IMR-90 (cell line): ENCODE measurements around the gene TMEM127.

Source experiments
- ELK1 ChIP-seq: fragments of 150-350 bp; IDR thresholded peaks from 2 replicates; pipeline ENCODE4 v1.6.1; 2016; ENCODE audit warnings: low read depth, mild to moderate bottlenecking, low read length, moderate library complexity, borderline replicate concordance
- MAFK ChIP-seq: IDR thresholded peaks from 2 replicates; pipeline ENCODE4 v1.6.1; 2012; ENCODE audit warnings: low read depth, low read length, improper control_type of control experiment
- MAZ ChIP-seq: IDR thresholded peaks from 2 replicates; pipeline ENCODE4 v1.6.1; 2012; ENCODE audit warnings: low read depth, mild to moderate bottlenecking, low read length, improper control_type of control experiment, moderate library complexity, borderline replicate concordance
- MXI1 ChIP-seq: IDR thresholded peaks from 2 replicates; pipeline ENCODE4 v1.6.1; 2012; ENCODE audit warnings: low read depth, mild to moderate bottlenecking, low read length, moderate library complexity, borderline replicate concordance
- POLR2A ChIP-seq: IDR thresholded peaks from 2 replicates; pipeline ENCODE4 v1.6.1; 2012; ENCODE audit warnings: mild to moderate bottlenecking, low read depth, low read length
- RAD21 ChIP-seq: IDR thresholded peaks from 2 replicates; pipeline ENCODE4 v1.6.1; 2012; ENCODE audit warnings: low read length, improper control_type of control experiment
- RCOR1 ChIP-seq: IDR thresholded peaks from 2 replicates; pipeline ENCODE4 v1.6.1; 2012; ENCODE audit warnings: mild to moderate bottlenecking, low read length, improper control_type of control experiment; ENCODE audit not compliant: insufficient replicate concordance
- RFX5 ChIP-seq: IDR thresholded peaks from 2 replicates; pipeline ENCODE4 v1.8.0; 2012; ENCODE audit warnings: low read depth, mild to moderate bottlenecking, low read length, moderate library complexity
- SMC3 ChIP-seq: fragments of 150-350 bp; IDR thresholded peaks from 2 replicates; pipeline ENCODE4 v1.6.1; 2016; ENCODE audit warnings: low read depth, mild to moderate bottlenecking, antibody characterized with exemption, low read length, moderate library complexity
- USF2 ChIP-seq: fragments of 150-350 bp; IDR thresholded peaks from 2 replicates; pipeline ENCODE4 v1.6.1; 2017; ENCODE audit warnings: mild to moderate bottlenecking, antibody characterized with exemption, low read length, low read depth
- TF ChIP-seq, protein P1 (sequence below): conservative IDR thresholded peaks from 2 replicates; pipeline ENCODE4 v1.5.1; 2012; ENCODE audit warnings: mild to moderate bottlenecking, low read depth, low read length, improper control_type of control experiment

DNA sequence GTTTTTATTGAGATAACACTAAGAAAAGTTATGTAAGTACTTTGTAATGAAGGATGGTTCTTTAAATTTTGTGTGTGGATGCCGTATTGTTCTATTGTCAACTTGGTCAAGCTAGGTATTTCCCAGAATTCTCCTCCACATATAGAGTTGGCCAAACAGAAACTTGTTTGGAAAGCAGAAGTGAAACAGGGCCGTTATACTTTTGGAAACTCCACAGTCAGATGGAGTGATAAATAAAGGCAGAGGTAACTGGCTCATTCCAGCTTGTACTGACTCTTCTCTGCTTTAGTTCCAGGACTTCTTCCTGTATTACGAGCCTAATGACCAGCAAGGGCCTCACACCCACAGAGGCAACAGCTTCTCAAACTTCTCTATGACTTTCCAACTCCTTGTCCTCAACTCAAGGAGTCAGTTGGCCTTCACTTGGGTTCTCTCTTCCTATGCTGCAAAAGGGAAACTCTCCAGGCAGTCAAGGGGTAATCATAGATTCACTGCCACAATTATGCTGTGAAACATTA is 40.7 kb downstream of the TMEM127 start:
- TF ChIP-seq SMC3 (no peak), ELK1 (no peak), POLR2A (no peak), MAFK (no peak), RAD21 (no peak), USF2 (no peak), RFX5 (no peak), MAZ (no peak), RCOR1 (no peak), MXI1 (no peak)
- TF ChIP-seq, protein P1, sequence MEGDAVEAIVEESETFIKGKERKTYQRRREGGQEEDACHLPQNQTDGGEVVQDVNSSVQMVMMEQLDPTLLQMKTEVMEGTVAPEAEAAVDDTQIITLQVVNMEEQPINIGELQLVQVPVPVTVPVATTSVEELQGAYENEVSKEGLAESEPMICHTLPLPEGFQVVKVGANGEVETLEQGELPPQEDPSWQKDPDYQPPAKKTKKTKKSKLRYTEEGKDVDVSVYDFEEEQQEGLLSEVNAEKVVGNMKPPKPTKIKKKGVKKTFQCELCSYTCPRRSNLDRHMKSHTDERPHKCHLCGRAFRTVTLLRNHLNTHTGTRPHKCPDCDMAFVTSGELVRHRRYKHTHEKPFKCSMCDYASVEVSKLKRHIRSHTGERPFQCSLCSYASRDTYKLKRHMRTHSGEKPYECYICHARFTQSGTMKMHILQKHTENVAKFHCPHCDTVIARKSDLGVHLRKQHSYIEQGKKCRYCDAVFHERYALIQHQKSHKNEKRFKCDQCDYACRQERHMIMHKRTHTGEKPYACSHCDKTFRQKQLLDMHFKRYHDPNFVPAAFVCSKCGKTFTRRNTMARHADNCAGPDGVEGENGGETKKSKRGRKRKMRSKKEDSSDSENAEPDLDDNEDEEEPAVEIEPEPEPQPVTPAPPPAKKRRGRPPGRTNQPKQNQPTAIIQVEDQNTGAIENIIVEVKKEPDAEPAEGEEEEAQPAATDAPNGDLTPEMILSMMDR, result no peak
